Thyroid gland (tissue), 4 donors: Measurements from ENCODE around the gene PLA2G4A.

ENCODE experiments used
- CTCF ChIP-seq, 6 experiments: fragments of 200-600 bp in 3 of 6; fragments of 450-650 bp in 3 of 6; sonication (generic) in 3 of 6; IDR thresholded peaks; one replicate each; pipeline ENCODE4 v1.5.1; 2016 to 2019; ENCODE audit warnings: antibody characterized with exemption in 6 of 6, mild to moderate bottlenecking in 2 of 6, inconsistent platforms in 1 of 6, moderate library complexity in 1 of 6
- POLR2A ChIP-seq, 2 donors: fragments of 450-650 bp; IDR thresholded peaks; one replicate each; pipeline ENCODE4 v1.6.1; 2017; ENCODE audit warnings: antibody characterized with exemption in 2 of 2, mild to moderate bottlenecking in 2 of 2, moderate library complexity in 1 of 2

GRCh38 chr1:186950547-186950946 lies 121.8 kb downstream of the PLA2G4A start:
- TF ChIP-seq POLR2A (IDR thresholded peaks at IDR 0.05) (no peak), CTCF (IDR thresholded peaks at IDR 0.05) (no peak)
